Measurements from ENCODE around the gene LRRC72.
"Not testable (repeated sequence)": the region's sequence is repeated elsewhere in the genome, so short reads cannot be mapped to it uniquely, and the experiment has no call there.

LRRC72 gene

GRCh38 chr7:16526742-16527540 lies at the start of gene LRRC72:
TSS of gene LRRC72 (plus strand) at chr7:16526825. CDS start at chr7:16526953, 128 bp downstream.
- no peak within 1 kb of the TSS for H3K4me3 Mint-ChIP-seq
- no peak within 1 kb of the TSS for H3K27ac Mint-ChIP-seq
- H3K36me3 Mint-ChIP-seq (ENCODE audit: low read depth) = no peaks in the 10 kb centered on the region
- no peaks in the 10 kb centered on the region for H3K9me3 Mint-ChIP-seq
- H3K4me1 Mint-ChIP-seq (ENCODE audit: low read depth) = no peaks in the 10 kb centered on the region
- peaks cover 5% of the 10 kb centered on the region for H3K27me3 Mint-ChIP-seq

- Mint-ChIP-seq H3K9me3 (no peaks in the 10 kb centered on the region), H3K4me1 (ENCODE audit: low read depth) (no peaks in the 10 kb centered on the region), H3K36me3 (ENCODE audit: low read depth) (no peaks in the 10 kb centered on the region), H3K4me3 (no peak overlapping the region), H3K27me3 (no peaks in the 10 kb centered on the region), H3K27ac (no peak overlapping the region)
These were observed 47.5 kb upstream of the LRRC72 start for GRCh38 chr7:16479161-16479560.

GRCh38 chr7:16479591-16479990 lies 47.0 kb upstream of the LRRC72 start:
- H3K4me1 Mint-ChIP-seq (ENCODE audit: low read depth) = no peaks in the 10 kb centered on the region
- H3K27ac Mint-ChIP-seq = no peak overlapping the region
- H3K36me3 Mint-ChIP-seq (ENCODE audit: low read depth) = no peaks in the 10 kb centered on the region
- no peaks in the 10 kb centered on the region for H3K27me3 Mint-ChIP-seq
- no peaks in the 10 kb centered on the region for H3K9me3 Mint-ChIP-seq
- H3K4me3 Mint-ChIP-seq = no peak overlapping the region

- Mint-ChIP-seq H3K4me3 (no peak overlapping the region), H3K27me3 (no peaks in the 10 kb centered on the region), H3K9me3 (no peaks in the 10 kb centered on the region), H3K27ac (no peak overlapping the region), H3K4me1 (ENCODE audit: low read depth) (no peaks in the 10 kb centered on the region), H3K36me3 (ENCODE audit: low read depth) (no peaks in the 10 kb centered on the region)
These were observed 42.0 kb upstream of the LRRC72 start for GRCh38 chr7:16484453-16485158.

- Mint-ChIP-seq H3K9me3 (no peaks in the 10 kb centered on the region), H3K27ac (no peak overlapping the region), H3K36me3 (ENCODE audit: low read depth) (no peaks in the 10 kb centered on the region), H3K27me3 (no peaks in the 10 kb centered on the region), H3K4me1 (ENCODE audit: low read depth) (no peaks in the 10 kb centered on the region), H3K4me3 (no peak overlapping the region)
These were observed 35.5 kb upstream of the LRRC72 start for GRCh38 chr7:16491148-16491547.

GRCh38 chr7:16492513-16493062 lies 34.0 kb upstream of the LRRC72 start:
- H3K27me3 Mint-ChIP-seq = no peaks in the 10 kb centered on the region
- no peaks in the 10 kb centered on the region for H3K9me3 Mint-ChIP-seq
- no peaks in the 10 kb centered on the region for H3K4me1 Mint-ChIP-seq (ENCODE audit: low read depth)
- no peak overlapping the region for H3K4me3 Mint-ChIP-seq
- no peaks in the 10 kb centered on the region for H3K36me3 Mint-ChIP-seq (ENCODE audit: low read depth)
- H3K27ac Mint-ChIP-seq = no peak overlapping the region

GRCh38 chr7:16493266-16493665 lies 33.4 kb upstream of the LRRC72 start:
- no peaks in the 10 kb centered on the region for H3K4me1 Mint-ChIP-seq (ENCODE audit: low read depth)
- H3K27ac Mint-ChIP-seq = no peak overlapping the region
- no peaks in the 10 kb centered on the region for H3K9me3 Mint-ChIP-seq
- no peaks in the 10 kb centered on the region for H3K36me3 Mint-ChIP-seq (ENCODE audit: low read depth)
- no peak overlapping the region for H3K4me3 Mint-ChIP-seq
- H3K27me3 Mint-ChIP-seq = no peaks in the 10 kb centered on the region

- H3K9me3 Mint-ChIP-seq = no peaks in the 10 kb centered on the region
- no peaks in the 10 kb centered on the region for H3K4me1 Mint-ChIP-seq (ENCODE audit: low read depth)
- H3K36me3 Mint-ChIP-seq (ENCODE audit: low read depth) = no peaks in the 10 kb centered on the region
- H3K27ac Mint-ChIP-seq = no peak overlapping the region
- H3K4me3 Mint-ChIP-seq = no peak overlapping the region
- no peaks in the 10 kb centered on the region for H3K27me3 Mint-ChIP-seq
These were observed 32.1 kb upstream of the LRRC72 start for GRCh38 chr7:16494551-16494950.

- H3K36me3 Mint-ChIP-seq (ENCODE audit: low read depth) = no peaks in the 10 kb centered on the region
- H3K27ac Mint-ChIP-seq = no peak overlapping the region
- H3K27me3 Mint-ChIP-seq = no peaks in the 10 kb centered on the region
- no peak overlapping the region for H3K4me3 Mint-ChIP-seq
- no peaks in the 10 kb centered on the region for H3K4me1 Mint-ChIP-seq (ENCODE audit: low read depth)
- no peaks in the 10 kb centered on the region for H3K9me3 Mint-ChIP-seq
These were observed 31.5 kb upstream of the LRRC72 start for GRCh38 chr7:16494955-16495719.

- Mint-ChIP-seq H3K9me3 (no peaks in the 10 kb centered on the region), H3K27ac (no peak overlapping the region), H3K4me1 (ENCODE audit: low read depth) (no peaks in the 10 kb centered on the region), H3K4me3 (no peak overlapping the region), H3K36me3 (ENCODE audit: low read depth) (no peaks in the 10 kb centered on the region), H3K27me3 (no peaks in the 10 kb centered on the region)
These were observed 28.5 kb upstream of the LRRC72 start for GRCh38 chr7:16498122-16498521.

- Mint-ChIP-seq H3K36me3 (ENCODE audit: low read depth) (no peaks in the 10 kb centered on the region), H3K4me1 (ENCODE audit: low read depth) (no peaks in the 10 kb centered on the region), H3K27ac (no peak overlapping the region), H3K4me3 (no peak overlapping the region), H3K27me3 (peaks cover 4% of the 10 kb centered on the region), H3K9me3 (no peaks in the 10 kb centered on the region)
These were observed 24.3 kb upstream of the LRRC72 start for GRCh38 chr7:16502303-16502702.

- Mint-ChIP-seq H3K27ac (no peak overlapping the region), H3K9me3 (no peaks in the 10 kb centered on the region), H3K36me3 (ENCODE audit: low read depth) (no peaks in the 10 kb centered on the region), H3K4me3 (no peak overlapping the region), H3K27me3 (peaks cover 4% of the 10 kb centered on the region), H3K4me1 (ENCODE audit: low read depth) (no peaks in the 10 kb centered on the region)
These were observed 22.6 kb upstream of the LRRC72 start for GRCh38 chr7:16504019-16504418.

- not testable (repeated sequence) for H3K9me3 Mint-ChIP-seq; H3K27ac Mint-ChIP-seq; H3K36me3 Mint-ChIP-seq (ENCODE audit: low read depth); H3K4me1 Mint-ChIP-seq (ENCODE audit: low read depth); H3K4me3 Mint-ChIP-seq; H3K27me3 Mint-ChIP-seq
These were observed 20.2 kb upstream of the LRRC72 start for GRCh38 chr7:16506422-16506821.

- no peaks in the 10 kb centered on the region for H3K36me3 Mint-ChIP-seq (ENCODE audit: low read depth)
- no peak overlapping the region for H3K27ac Mint-ChIP-seq
- no peaks in the 10 kb centered on the region for H3K27me3 Mint-ChIP-seq
- no peak overlapping the region for H3K4me3 Mint-ChIP-seq
- H3K9me3 Mint-ChIP-seq = no peaks in the 10 kb centered on the region
- no peaks in the 10 kb centered on the region for H3K4me1 Mint-ChIP-seq (ENCODE audit: low read depth)
These were observed 16.8 kb upstream of the LRRC72 start for GRCh38 chr7:16509829-16510228.

- H3K27me3 Mint-ChIP-seq = no peaks in the 10 kb centered on the region
- no peak overlapping the region for H3K27ac Mint-ChIP-seq
- H3K4me1 Mint-ChIP-seq (ENCODE audit: low read depth) = no peaks in the 10 kb centered on the region
- no peaks in the 10 kb centered on the region for H3K36me3 Mint-ChIP-seq (ENCODE audit: low read depth)
- H3K9me3 Mint-ChIP-seq = no peaks in the 10 kb centered on the region
- no peak overlapping the region for H3K4me3 Mint-ChIP-seq
These were observed 15.3 kb upstream of the LRRC72 start for GRCh38 chr7:16511314-16511713.
